Natural killer cell (primary cell): ENCODE results near the gene OR51M1. TPM values are rescaled to one million over a fixed set of nuclear protein-coding genes. Genes with fewer than 3 reads are reported as not detected.

Experiments used
- ATAC-seq, 3 donors: fragments of 150-1000 bp in 2 of 3; fragments of 200-7000 bp in 1 of 3; cut with Tn5 transposase; 1 replicate in 1 of 3; 2 replicates in 2 of 3; pipeline ENCODE4 v1.10.0; 2021; ENCODE audit warnings: mild to moderate bottlenecking in 2 of 3, moderate library complexity in 2 of 3
- DNase-seq, 2 donors: peaks; one replicate each; pipeline versions ENCODE4 v3.0.0 to v3.0.0-alpha.2; 2013 to 2021; ENCODE audit warnings: mixed read lengths in 1 of 2
- H3K27ac ChIP-seq: one replicate; pipeline ENCODE4 v1.5.1; 2013; ENCODE audit warnings: mild to moderate bottlenecking, low read length
- H3K27me3 ChIP-seq: one replicate; pipeline ENCODE4 v1.6.1; 2013; ENCODE audit warnings: low read length; ENCODE audit not compliant: control insufficient read depth, insufficient read depth
- H3K36me3 ChIP-seq: one replicate; pipeline ENCODE4 v1.6.1; 2013; ENCODE audit warnings: low read length; ENCODE audit not compliant: control insufficient read depth, insufficient read depth
- H3K4me1 ChIP-seq: one replicate; pipeline ENCODE4 v1.6.1; 2013; ENCODE audit warnings: low read length; ENCODE audit not compliant: control insufficient read depth, insufficient read depth
- H3K4me3 ChIP-seq: one replicate; pipeline ENCODE4 v1.5.1; 2013; ENCODE audit warnings: low read length
- H3K9me3 ChIP-seq: one replicate; pipeline ENCODE4 v1.6.1; 2013; ENCODE audit warnings: low read length; ENCODE audit not compliant: control insufficient read depth, insufficient read depth
- H3K27ac Mint-ChIP-seq, 2 donors: one replicate each; pipeline ENCODE4 v1.8.0; 2022; ENCODE audit warnings: mild to moderate bottlenecking in 2 of 2, mixed read lengths in 2 of 2, moderate library complexity in 1 of 2
- H3K27me3 Mint-ChIP-seq, 2 donors: one replicate each; pipeline ENCODE4 v1.8.0; 2022; ENCODE audit warnings: low read depth in 2 of 2, mixed read lengths in 2 of 2
- H3K36me3 Mint-ChIP-seq: one replicate; pipeline ENCODE4 v1.8.0; 2022; ENCODE audit warnings: mixed read lengths
- H3K4me1 Mint-ChIP-seq, 2 donors: one replicate each; pipeline ENCODE4 v1.8.0; 2022; ENCODE audit warnings: mixed read lengths in 2 of 2
- H3K4me3 Mint-ChIP-seq: one replicate; pipeline ENCODE4 v1.8.0; 2022; ENCODE audit warnings: mild to moderate bottlenecking, moderate library complexity, mixed read lengths
- H3K9me3 Mint-ChIP-seq, 2 donors: one replicate each; pipeline ENCODE4 v1.8.0; 2022; ENCODE audit warnings: mixed read lengths in 2 of 2
- CTCF ChIP-seq: fragments of 200-600 bp; IDR thresholded peaks from one replicate; pipeline ENCODE4 v1.8.0; 2022; ENCODE audit warnings: antibody characterized with exemption
- WGBS: methylation state at CpG from one replicate; pipeline ENCODE4 v1.1.7; 2013; ENCODE audit warnings: missing lambda C conversion rate; ENCODE audit not compliant: insufficient coverage; 5-methylcytosine and 5-hydroxymethylcytosine counted together
- intact Hi-C: fragments of 100-400 bp; cut with micrococcal nuclease; formaldehyde crosslinking; loops from one replicate; pipeline ENCODE4 v1.14.2; 2022
- total RNA-seq, 4 donors: library from RNA; stranded (reverse); fragments of 120-200 nt in 1 of 4; gene quantifications; one replicate each; pipeline versions ENCODE4 v1.2.3 to v1.2.4, GENCODE V29; 2013 to 2022

The OR51M1 gene
- total RNA-seq, 3 donors from 2014 or later (not counting 1 experiment from before 2014, with no cell fraction given), result not detected

- H3K27ac ChIP-seq, result no peak overlapping the region
- no peak for TF ChIP-seq CTCF
- H3K4me3 ChIP-seq, result no peak overlapping the region
- H3K36me3 ChIP-seq, result no peaks in the 10 kb centered on the region
- H3K9me3 ChIP-seq, result no peaks in the 10 kb centered on the region
- Mint-ChIP-seq H3K27ac (no peak overlapping the region), H3K4me1 (no peaks in the 10 kb centered on the region), H3K9me3 (peaks cover 0 to 5% of the 10 kb centered on the region in 2 donors), H3K36me3 (no peaks in the 10 kb centered on the region), H3K27me3 (peaks cover 8 to 10% of the 10 kb centered on the region in 2 donors), H3K4me3 (no peak overlapping the region)
- no peaks in the 10 kb centered on the region for H3K4me1 ChIP-seq
- DNase-seq (no peak), ATAC-seq (no peak)
- WGBS, result 82% methylated on average over 3 of the region's 3 CpGs
- H3K27me3 ChIP-seq, result peaks cover 2% of the 10 kb centered on the region
- intact Hi-C loops, result no loop called here
Measured at GRCh38 chr11:5423131-5423530, 39.5 kb downstream of the OR51M1 start.

GRCh38 chr11:5441414-5441813, 57.8 kb downstream of the OR51M1 start, which contains the start of gene OR51I1:
OR51I1 (minus strand) TSS chr11:5441514; CDS start chr11:5441514, 0 bp downstream.
- Mint-ChIP-seq H3K36me3 (no peaks in the 10 kb centered on the region), H3K27ac (no peak within 1 kb of the TSS), H3K27me3 (peaks cover 11 to 14% of the 10 kb centered on the region in 2 donors), H3K4me3 (no peak within 1 kb of the TSS), H3K9me3 (peaks cover 0 to 2% of the 10 kb centered on the region in 2 donors), H3K4me1 (no peaks in the 10 kb centered on the region)
- intact Hi-C loops, result no loop called here
- Histone ChIP-seq H3K27ac (no peak within 1 kb of the TSS), H3K27me3 (no peaks in the 10 kb centered on the region), H3K9me3 (no peaks in the 10 kb centered on the region), H3K4me3 (no peak within 1 kb of the TSS), H3K4me1 (no peaks in the 10 kb centered on the region), H3K36me3 (no peaks in the 10 kb centered on the region)
- DNase-seq (no peak), ATAC-seq (no peak)
- WGBS, result 46% methylated on average over 2 of the region's 2 CpGs
- TF ChIP-seq CTCF, result no peak

Other genes with a start within 250 kb of the OR51M1 start
- gene OR52A5, start 245.5 kb upstream of the OR51M1 start, total RNA-seq, result not detected
- not detected for gene OR52A1, start 229.1 kb upstream of the OR51M1 start, total RNA-seq
- not detected for gene OR51V1, start 183.1 kb upstream of the OR51M1 start, total RNA-seq
- gene HBB, start 156.7 kb upstream of the OR51M1 start, total RNA-seq, result 10 to 100 TPM in 1 of 3 donors, 1 to 10 TPM in 1, not detected in 1; 2.6 to 10.6 TPM
- gene HBD, start 149.3 kb upstream of the OR51M1 start, total RNA-seq, result not detected
- not detected for gene HBG1, start 134.0 kb upstream of the OR51M1 start, total RNA-seq
- not detected for gene HBG2, start 129.0 kb upstream of the OR51M1 start, total RNA-seq
- gene HBE1, start 113.9 kb upstream of the OR51M1 start, total RNA-seq, result not detected
- not detected for gene OR51B4, start 81.9 kb upstream of the OR51M1 start, total RNA-seq
- not detected for gene OR51B2, start 59.5 kb upstream of the OR51M1 start, total RNA-seq
- not detected for gene OR51B5, start 40.3 kb upstream of the OR51M1 start, total RNA-seq
- not detected for gene OR51B6, start 32.3 kb upstream of the OR51M1 start, total RNA-seq
- gene OR51Q1, start 38.3 kb downstream of the OR51M1 start, total RNA-seq, result not detected
- gene OR51I1, start 57.7 kb downstream of the OR51M1 start, total RNA-seq, result not detected
- gene OR51I2, start 65.5 kb downstream of the OR51M1 start, total RNA-seq, result not detected
- not detected for gene OR52D1, start 104.9 kb downstream of the OR51M1 start, total RNA-seq
- under 1 TPM in 2 of 3 donors, not detected in 1; 0.15 to 0.20 TPM for gene UBQLN3, start 126.1 kb downstream of the OR51M1 start, total RNA-seq
- gene UBQLNL, start 132.9 kb downstream of the OR51M1 start, total RNA-seq, result 1 to 10 TPM in 1 of 3 donors, under 1 TPM in 1, not detected in 1; 0.61 to 1.3 TPM
- under 1 TPM; 0.26 to 0.95 (median 0.70) TPM for gene OR52H1, start 164.7 kb downstream of the OR51M1 start, total RNA-seq
- not detected for gene OR52B6, start 197.1 kb downstream of the OR51M1 start, total RNA-seq
- 1 to 10 TPM in 1 of 3 donors, not detected in 2; 1.1 TPM for gene TRIM6, start 212.8 kb downstream of the OR51M1 start, total RNA-seq
- 10 to 100 TPM in 1 of 3 donors, 1 to 10 TPM in 2; 8.2 to 10.0 (median 9.9) TPM for gene TRIM34, start 241.2 kb downstream of the OR51M1 start, total RNA-seq